NT2/D1 (cell line): ENCODE results near the gene NNMT.

Source experiments
- SUZ12 ChIP-seq: IDR thresholded peaks from 2 replicates; pipeline ENCODE4 v1.6.1; 2011; ENCODE audit not compliant: insufficient read length, insufficient read depth; ENCODE audit errors: extremely low read depth
- YY1 ChIP-seq: IDR thresholded peaks from 2 replicates; pipeline ENCODE4 v1.6.1; 2011; ENCODE audit not compliant: insufficient read length, insufficient read depth

DNA sequence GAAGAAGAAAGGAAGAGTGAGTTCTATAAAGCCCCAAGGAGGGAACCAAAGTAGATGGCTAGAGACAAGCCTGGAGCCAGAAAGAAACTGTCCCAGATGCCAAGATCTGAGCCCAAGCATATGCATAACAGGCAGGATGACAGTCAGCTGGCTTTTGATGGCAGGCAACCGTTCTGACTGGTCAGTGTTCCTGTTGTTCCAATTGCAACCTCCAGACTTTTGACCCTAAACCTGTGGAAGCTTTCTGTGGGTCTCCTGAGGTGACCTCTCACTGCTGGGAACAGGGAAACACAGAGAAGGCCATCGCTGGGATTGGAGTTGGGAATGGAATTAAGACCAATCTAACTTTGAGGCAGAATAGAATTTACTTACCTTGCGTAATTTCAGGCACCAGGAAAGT, 21.6 kb upstream of the NNMT start:
- TF ChIP-seq SUZ12 (no peak), YY1 (no peak)
